PC-3 (cell line): ENCODE measurements around the gene RNF166. TPM values are rescaled to one million over a fixed set of nuclear protein-coding genes. Genes with fewer than 3 reads are reported as not detected.

Source experiments
- ATAC-seq: fragments of 200-7000 bp; cut with Tn5 transposase; 2 replicates; pipeline ENCODE4 v1.9.1; 2020; ENCODE audit warnings: mild to moderate bottlenecking, moderate library complexity
- BruUV-seq: library from RNA; stranded (reverse); fragments of 400-500 nt; replicated peaks from 2 replicates; lab custom pipeline; 2021; lab: Mats Ljungman, UMichigan
- CTCF ChIA-PET: fragments of 300-600 bp; sonication (Branson Sonifier 250); formaldehyde crosslinking; loops from one replicate; lab custom pipeline; 2022; ENCODE audit warnings: antibody characterized with exemption; lab: Charles Lee
- POLR2A ChIA-PET: fragments of 300-600 bp; sonication (Branson Sonifier 250); formaldehyde crosslinking; loops from one replicate; lab custom pipeline; 2022; ENCODE audit warnings: antibody characterized with exemption; ENCODE audit not compliant: unreplicated experiment; lab: Charles Lee
- DNase-seq: peaks from one replicate; pipeline ENCODE4 v3.0.0-alpha.2; 2015
- H2AFZ ChIP-seq: fragments of 300-600 bp; sonication (generic); 2 replicates; pipeline ENCODE4 v1.6.0; 2016; ENCODE audit warnings: antibody characterized with exemption, low read length
- H3F3A ChIP-seq: fragments of 300-600 bp; sonication (generic); one replicate; pipeline ENCODE4 v1.6.0; 2017; ENCODE audit warnings: antibody characterized with exemption, low read length, control low read depth, mild to moderate bottlenecking; ENCODE audit not compliant: unreplicated experiment
- H3K27ac ChIP-seq: fragments of 300-600 bp; sonication (generic); 2 replicates; pipeline ENCODE4 v1.5.1; 2016; ENCODE audit warnings: mild to moderate bottlenecking, low read length
- H3K27me3 ChIP-seq: fragments of 300-600 bp; sonication (generic); 2 replicates; pipeline ENCODE4 v1.6.1; 2016; ENCODE audit warnings: low read length, mixed read lengths
- H3K36me3 ChIP-seq: fragments of 300-600 bp; sonication (generic); 2 replicates; pipeline ENCODE4 v1.6.1; 2016; ENCODE audit warnings: low read depth, mixed run types, low read length, mixed read lengths
- H3K4me1 ChIP-seq: fragments of 300-600 bp; sonication (generic); 2 replicates; pipeline ENCODE4 v1.5.1; 2016; ENCODE audit warnings: low read length; ENCODE audit not compliant: insufficient read depth
- H3K4me2 ChIP-seq: fragments of 300-600 bp; sonication (generic); 2 replicates; pipeline ENCODE4 v1.6.0; 2016; ENCODE audit warnings: low read length
- H3K4me3 ChIP-seq: fragments of 300-600 bp; sonication (generic); 2 replicates; pipeline ENCODE4 v1.5.1; 2016; ENCODE audit warnings: mild to moderate bottlenecking, low read length, mixed read lengths
- H3K79me2 ChIP-seq: fragments of 300-600 bp; sonication (generic); 2 replicates; pipeline ENCODE4 v1.6.1; 2017; ENCODE audit warnings: low read length, mixed read lengths
- H3K9ac ChIP-seq: fragments of 300-600 bp; sonication (generic); 2 replicates; pipeline ENCODE4 v1.6.0; 2016; ENCODE audit warnings: mild to moderate bottlenecking, low read length
- H3K9me2 ChIP-seq: fragments of 300-600 bp; sonication (generic); replicated peaks from 2 replicates; pipeline ENCODE4 v1.6.1; 2016; ENCODE audit warnings: mixed run types, low read length, mixed read lengths
- H3K9me3 ChIP-seq: fragments of 300-600 bp; sonication (generic); 2 replicates; pipeline ENCODE4 v1.6.1; 2016; ENCODE audit warnings: low read length, mixed read lengths
- H4K20me1 ChIP-seq: fragments of 300-600 bp; sonication (generic); 2 replicates; pipeline ENCODE4 v1.6.1; 2016; ENCODE audit warnings: low read length, mixed read lengths
- EZH2 ChIP-seq: fragments of 300-600 bp; sonication (generic); IDR thresholded peaks from one replicate; pipeline ENCODE4 v1.6.1; 2017; ENCODE audit warnings: antibody characterized with exemption, mild to moderate bottlenecking, low read length; ENCODE audit not compliant: unreplicated experiment
- EZH2phosphoT487 ChIP-seq: fragments of 300-600 bp; sonication (generic); IDR thresholded peaks from 2 replicates; pipeline ENCODE4 v1.6.1; 2018; ENCODE audit warnings: mild to moderate bottlenecking, antibody characterized with exemption, low read length, borderline replicate concordance
- intact Hi-C: fragments of 100-400 bp; cut with micrococcal nuclease; formaldehyde crosslinking; loops from 2 replicates; pipeline ENCODE4 v1.9.0; 2023
- total RNA-seq: library from RNA; depleted of rRNA; stranded (reverse); fragments of >200 nt; gene quantifications from 2 replicates; pipeline ENCODE4 v1.2.3, GENCODE V29; 2014
- TF ChIP-seq, protein P1 (sequence below): fragments of 300-600 bp; sonication (generic); conservative IDR thresholded peaks from 2 replicates; pipeline ENCODE4 v1.5.1; 2017; ENCODE audit warnings: antibody characterized with exemption, low read depth, mild to moderate bottlenecking, low read length

Gene RNF166
- total RNA-seq, 1 experiment from 2014 or later = 28.8 TPM

GRCh38 chr16:88748364-88748763 lies 42.2 kb upstream of the RNF166 start:
- TF ChIP-seq EZH2 (no peak), EZH2phosphoT487 (no peak)
- TF ChIP-seq, protein P1, sequence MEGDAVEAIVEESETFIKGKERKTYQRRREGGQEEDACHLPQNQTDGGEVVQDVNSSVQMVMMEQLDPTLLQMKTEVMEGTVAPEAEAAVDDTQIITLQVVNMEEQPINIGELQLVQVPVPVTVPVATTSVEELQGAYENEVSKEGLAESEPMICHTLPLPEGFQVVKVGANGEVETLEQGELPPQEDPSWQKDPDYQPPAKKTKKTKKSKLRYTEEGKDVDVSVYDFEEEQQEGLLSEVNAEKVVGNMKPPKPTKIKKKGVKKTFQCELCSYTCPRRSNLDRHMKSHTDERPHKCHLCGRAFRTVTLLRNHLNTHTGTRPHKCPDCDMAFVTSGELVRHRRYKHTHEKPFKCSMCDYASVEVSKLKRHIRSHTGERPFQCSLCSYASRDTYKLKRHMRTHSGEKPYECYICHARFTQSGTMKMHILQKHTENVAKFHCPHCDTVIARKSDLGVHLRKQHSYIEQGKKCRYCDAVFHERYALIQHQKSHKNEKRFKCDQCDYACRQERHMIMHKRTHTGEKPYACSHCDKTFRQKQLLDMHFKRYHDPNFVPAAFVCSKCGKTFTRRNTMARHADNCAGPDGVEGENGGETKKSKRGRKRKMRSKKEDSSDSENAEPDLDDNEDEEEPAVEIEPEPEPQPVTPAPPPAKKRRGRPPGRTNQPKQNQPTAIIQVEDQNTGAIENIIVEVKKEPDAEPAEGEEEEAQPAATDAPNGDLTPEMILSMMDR = no peak
- H3K4me3 ChIP-seq = no peak overlapping the region
- DNase-seq (no peak), ATAC-seq (no peak)
- H3K9me2 ChIP-seq = no peaks in the 10 kb centered on the region
- no peaks in the 10 kb centered on the region for H3F3A ChIP-seq
- no peaks in the 10 kb centered on the region for H3K9me3 ChIP-seq
- no peaks in the 10 kb centered on the region for H3K36me3 ChIP-seq
- no peaks in the 10 kb centered on the region for H3K27me3 ChIP-seq
- H3K4me2 ChIP-seq = no peak overlapping the region
- no peak overlapping the region for H3K27ac ChIP-seq
- no TSS peak for BruUV-seq
- no peaks in the 10 kb centered on the region for H3K4me1 ChIP-seq
- 0 out of 2 replicates have a peak, but pooled peaks cover under 1% of the 10 kb centered on the region for H4K20me1 ChIP-seq
- ChIA-PET POLR2A (no interaction called here), CTCF (interaction anchor here (0.6 kb wide), 1 partner anchor 36 kb away, joined by 3 read pairs; no protein-coding TSS in a partner anchor)
- no peak overlapping the region for H3K9ac ChIP-seq
- intact Hi-C loops = no loop called here
- peaks cover 17% of the 10 kb centered on the region for H3K79me2 ChIP-seq
- no peak overlapping the region for H2AFZ ChIP-seq

DNA sequence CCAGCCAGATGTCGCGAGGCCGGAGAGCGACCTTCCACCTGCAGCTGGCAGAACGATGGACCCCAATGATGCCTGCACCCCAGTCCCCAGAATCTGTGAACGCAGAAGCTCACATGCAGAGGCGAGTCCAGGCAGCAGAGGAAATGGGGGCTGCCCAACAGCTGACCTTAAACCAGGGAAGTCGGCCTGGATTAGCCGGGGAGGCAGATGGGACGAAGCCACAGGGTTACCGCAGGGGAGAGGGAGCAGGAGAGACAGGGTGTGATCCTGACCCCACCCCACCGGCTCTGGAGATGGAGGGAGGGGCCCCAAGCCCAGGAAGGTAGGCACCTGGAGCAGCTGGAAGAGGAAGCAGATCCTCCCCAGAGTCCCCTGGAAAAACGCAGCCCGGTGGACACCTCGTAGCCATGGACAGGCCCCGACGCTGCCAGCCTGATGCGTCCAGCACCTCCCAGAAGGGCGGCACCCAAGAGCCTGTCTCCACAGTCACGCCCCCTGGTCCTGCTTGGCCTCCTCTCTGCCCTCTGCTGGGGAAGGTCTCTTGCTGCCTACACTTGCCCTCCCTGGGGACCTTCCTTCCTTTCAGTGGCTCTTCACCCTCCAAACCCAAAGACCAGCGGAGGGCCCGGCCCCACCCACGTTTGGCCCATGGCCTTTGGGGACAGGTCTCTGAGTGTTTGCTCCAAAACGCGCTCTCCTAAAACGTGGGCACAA lies 41.5 kb upstream of the RNF166 start:
- peak; percentile 57 for ATAC-seq
- TF ChIP-seq, protein P1 = peak; percentile 66
- TF ChIP-seq EZH2 = no peak
- H3K4me3 ChIP-seq = no peak overlapping the region

GRCh38 chr16:88746506-88746905 lies 40.3 kb upstream of the RNF166 start:
- ChIA-PET CTCF (interaction anchor here (0.6 kb wide), 1 partner anchor 48 kb away, joined by 3 read pairs; no protein-coding TSS in a partner anchor), POLR2A (no interaction called here)
- no peak overlapping the region for H3K27ac ChIP-seq
- no peaks in the 10 kb centered on the region for H3K27me3 ChIP-seq
- no peaks in the 10 kb centered on the region for H3K4me1 ChIP-seq
- no peak overlapping the region for H2AFZ ChIP-seq
- H3K4me2 ChIP-seq = no peak overlapping the region
- H3K9me2 ChIP-seq = no peaks in the 10 kb centered on the region
- no peak overlapping the region for H3K9ac ChIP-seq
- H3K9me3 ChIP-seq = no peaks in the 10 kb centered on the region
- H3K79me2 ChIP-seq = 0 out of 2 replicates have a peak, but pooled peaks cover 7% of the 10 kb centered on the region
- intact Hi-C loops = no loop called here
- ATAC-seq = no peak
- H4K20me1 ChIP-seq = no peaks in the 10 kb centered on the region
- TF ChIP-seq EZH2phosphoT487 (no peak), EZH2 (no peak)
- TF ChIP-seq, protein P1 = no peak
- H3F3A ChIP-seq = no peaks in the 10 kb centered on the region
- no TSS peak for BruUV-seq
- no peaks in the 10 kb centered on the region for H3K36me3 ChIP-seq
- no peak for DNase-seq
- no peak overlapping the region for H3K4me3 ChIP-seq

More for the DNA sequence above, 41.5 kb upstream of the RNF166 start:
- intact Hi-C loops = no loop called here
- POLR2A ChIA-PET = no interaction called here
- no peaks in the 10 kb centered on the region for H3K4me1 ChIP-seq
- H3K36me3 ChIP-seq = no peaks in the 10 kb centered on the region
- H3K27me3 ChIP-seq = no peaks in the 10 kb centered on the region
- no peaks in the 10 kb centered on the region for H3F3A ChIP-seq
- H3K9ac ChIP-seq = no peak overlapping the region
- no TSS peak for BruUV-seq
- H2AFZ ChIP-seq = no peak overlapping the region
- no peak overlapping the region for H3K4me2 ChIP-seq
- no peaks in the 10 kb centered on the region for H4K20me1 ChIP-seq
- no peak overlapping the region for H3K27ac ChIP-seq
- no peaks in the 10 kb centered on the region for H3K9me3 ChIP-seq
- CTCF ChIA-PET = no interaction called here
- no peaks in the 10 kb centered on the region for H3K9me2 ChIP-seq
- H3K79me2 ChIP-seq = peaks cover 15% of the 10 kb centered on the region; the same call in 1 of the 2 replicates
- DNase-seq = peak; percentile 54
